Ureter (tissue), 1 donor: ENCODE measurements around the gene LCE1C. TPM values are rescaled to one million over a fixed set of nuclear protein-coding genes. Genes with fewer than 3 reads are reported as not detected.

Experiments
- DNase-seq: peaks from one replicate; pipeline ENCODE4 v3.0.0-alpha.2; 2020; ENCODE audit warnings: low spot score
- total RNA-seq: library from RNA; stranded (reverse); gene quantifications from one replicate; pipeline ENCODE4 v1.2.4, GENCODE V29; 2023
- donor health status: DM: yes; HTN: yes; CAD: no.

The LCE1C gene
- total RNA-seq = not detected

GRCh38 chr1:152806576-152806975, at the start of gene LCE1C:
Gene LCE1C (minus strand): TSS chr1:152806651. CDS start chr1:152805478, 1,173 bp downstream.
- no peak for DNase-seq

GRCh38 chr1:152855661-152856060, 49.2 kb upstream of the LCE1C start:
- DNase-seq = no peak

GRCh38 chr1:152842556-152842955, 36.1 kb upstream of the LCE1C start, which contains the start of gene LCE6A:
Gene LCE6A (plus strand): TSS chr1:152842856. CDS start chr1:152843521, 665 bp downstream.
- DNase-seq = no peak

- no peak for DNase-seq
Measured at GRCh38 chr1:152836870-152837269, 30.4 kb upstream of the LCE1C start.

- DNase-seq = no peak
Measured at GRCh38 chr1:152827173-152827572, 20.7 kb upstream of the LCE1C start, which contains the start of gene LCE1A. Gene LCE1A (plus strand): TSS chr1:152827473. CDS start chr1:152827473, 0 bp downstream.

GRCh38 chr1:152824964-152825363, 18.5 kb upstream of the LCE1C start:
- DNase-seq = no peak

GRCh38 chr1:152823294-152823693, 16.8 kb upstream of the LCE1C start:
- DNase-seq = no peak

- no peak for DNase-seq
Measured at GRCh38 chr1:152817309-152817708, 10.9 kb upstream of the LCE1C start.

- no peak for DNase-seq
Measured at GRCh38 chr1:152811671-152812070, 5.2 kb upstream of the LCE1C start, which contains the start of gene LCE1B. Gene LCE1B (plus strand): TSS chr1:152811971. CDS start chr1:152812447, 476 bp downstream.

- DNase-seq = no peak
Measured at GRCh38 chr1:152811050-152811449, 4.6 kb upstream of the LCE1C start.

GRCh38 chr1:152801333-152801732, 5.1 kb downstream of the LCE1C start:
- no peak for DNase-seq

- DNase-seq = no peak
Measured at GRCh38 chr1:152796421-152796820, 10.0 kb downstream of the LCE1C start, which contains the start of gene LCE1D. Gene LCE1D (plus strand): TSS chr1:152796721. CDS start chr1:152797795, 1,074 bp downstream.

- no peak for DNase-seq
Measured at GRCh38 chr1:152795686-152796085, 10.8 kb downstream of the LCE1C start.

GRCh38 chr1:152786077-152786476, 20.4 kb downstream of the LCE1C start, which contains the start of gene LCE1E:
Gene LCE1E (plus strand): TSS chr1:152786257. CDS start chr1:152787300, 1,043 bp downstream.
- DNase-seq = peak; percentile 57

GRCh38 chr1:152783095-152783494, 23.4 kb downstream of the LCE1C start:
- DNase-seq = no peak

- DNase-seq = no peak
Measured at GRCh38 chr1:152777510-152778137, 28.8 kb downstream of the LCE1C start.

GRCh38 chr1:152776361-152776760, 30.1 kb downstream of the LCE1C start:
- DNase-seq = no peak

GRCh38 chr1:152774875-152775274, 31.6 kb downstream of the LCE1C start, which contains the start of gene LCE1F:
Gene LCE1F (plus strand): TSS chr1:152775140. CDS start chr1:152776372, 1,232 bp downstream.
- DNase-seq = no peak

GRCh38 chr1:152770411-152770810, 36.0 kb downstream of the LCE1C start:
- no peak for DNase-seq

GRCh38 chr1:152768847-152769533, 37.5 kb downstream of the LCE1C start:
- no peak for DNase-seq

GRCh38 chr1:152761609-152762213, 44.7 kb downstream of the LCE1C start:
- DNase-seq = no peak

- DNase-seq = no peak
Measured at GRCh38 chr1:152760551-152761190, 45.8 kb downstream of the LCE1C start.
